H1 (cell line): ENCODE results near the gene LCE3E. TPM values are rescaled to one million over a fixed set of nuclear protein-coding genes. Genes with fewer than 3 reads are reported as not detected.

ENCODE experiments used
- CTCF ChIA-PET: fragments of 300-600 bp; sonication (Branson Sonifier 250); formaldehyde crosslinking; loops from one replicate; lab custom pipeline; 2021; ENCODE audit not compliant: partially characterized antibody; lab: Charles Lee
- POLR2A ChIA-PET: fragments of 300-600 bp; sonication (Branson Sonifier 250); formaldehyde crosslinking; loops from one replicate; lab custom pipeline; 2021; ENCODE audit warnings: inconsistent platforms; ENCODE audit not compliant: partially characterized antibody; lab: Charles Lee
- DNase-seq, 2 experiments: peaks; one replicate each; pipeline versions ENCODE4 v3.0.0 to v3.0.0-alpha.2; 2010 to 2022; ENCODE audit warnings: low spot score in 2 of 2, low read depth in 1 of 2, mixed read lengths in 1 of 2
- FAIRE-seq: peaks from 2 replicates; lab custom pipeline; 2011; peaks lifted over from hg19 to GRCh38; lab: Jason Lieb, UNC
- H2AFZ ChIP-seq: 2 replicates; pipeline ENCODE4 v1.8.1; 2012; ENCODE audit warnings: low read length, inconsistent platforms
- H2AK5ac ChIP-seq: 2 replicates; pipeline ENCODE4 v1.6.1; 2013; ENCODE audit warnings: low read depth, low read length
- H2BK120ac ChIP-seq: replicated peaks from 2 replicates; pipeline ENCODE3; 2013; ENCODE audit warnings: low read depth, low read length, inconsistent platforms
- H2BK12ac ChIP-seq: 2 replicates; pipeline ENCODE4 v1.6.1; 2013; ENCODE audit warnings: low read depth, low read length
- H2BK15ac ChIP-seq: 2 replicates; pipeline ENCODE4 v1.6.1; 2013; ENCODE audit warnings: low read length
- H2BK20ac ChIP-seq: 2 replicates; pipeline ENCODE4 v1.6.1; 2013; ENCODE audit warnings: low read length
- H2BK5ac ChIP-seq: 2 replicates; pipeline ENCODE4 v1.6.1; 2013; ENCODE audit warnings: low read depth, low read length
- H3K14ac ChIP-seq: 2 replicates; pipeline ENCODE4 v1.6.1; 2013; ENCODE audit warnings: inconsistent platforms; ENCODE audit not compliant: insufficient read length
- H3K18ac ChIP-seq: 2 replicates; pipeline ENCODE4 v1.6.1; 2013; ENCODE audit warnings: low read length; ENCODE audit errors: extremely low read depth
- H3K23ac ChIP-seq: 2 replicates; pipeline ENCODE4 v1.6.1; 2013; ENCODE audit warnings: inconsistent platforms; ENCODE audit not compliant: insufficient read length
- H3K23me2 ChIP-seq: 2 replicates; pipeline ENCODE4 v1.6.1; 2013; ENCODE audit warnings: low read depth, low read length
- H3K27ac ChIP-seq: 2 replicates; pipeline ENCODE4 v1.6.1; 2011; ENCODE audit warnings: low read depth, low read length, inconsistent platforms
- H3K27me3 ChIP-seq, 4 experiments: replicated peaks in 1 of 4; 1 replicate in 1 of 4; 2 replicates in 3 of 4; pipeline versions ENCODE4 v1.6.1 to v1.8.1; 2011 to 2013; ENCODE audit warnings: low read length in 3 of 4, mild to moderate bottlenecking in 3 of 4, inconsistent platforms in 2 of 4, mixed read lengths in 2 of 4, moderate library complexity in 1 of 4; ENCODE audit not compliant: control insufficient read depth in 3 of 4, insufficient read depth in 3 of 4; ENCODE audit errors: extremely low read depth in 1 of 4
- H3K36me3 ChIP-seq, 4 experiments: 2 replicates each; pipeline versions ENCODE4 v1.6.1 to v1.8.1; 2011 to 2013; ENCODE audit warnings: mild to moderate bottlenecking in 4 of 4, low read length in 3 of 4, moderate library complexity in 2 of 4, control low read depth in 1 of 4, inconsistent platforms in 1 of 4; ENCODE audit not compliant: insufficient read depth in 4 of 4, control insufficient read depth in 2 of 4
- H3K4ac ChIP-seq: replicated peaks from 2 replicates; pipeline ENCODE3; 2013; ENCODE audit warnings: low read length, low read depth, mixed read lengths, inconsistent platforms; ENCODE audit not compliant: insufficient read length
- H3K4me1 ChIP-seq, 4 experiments: replicated peaks in 1 of 4; 1 replicate in 1 of 4; 2 replicates in 3 of 4; pipeline versions ENCODE4 v1.6.1 to v1.8.1; 2011 to 2013; ENCODE audit warnings: low read length in 3 of 4, inconsistent platforms in 2 of 4, mixed read lengths in 1 of 4; ENCODE audit not compliant: insufficient read depth in 4 of 4, control insufficient read depth in 3 of 4
- H3K4me2 ChIP-seq, 2 experiments: 2 replicates each; pipeline versions ENCODE4 v1.6.1 to v1.8.1; 2011 to 2013; ENCODE audit warnings: low read depth in 2 of 2, low read length in 2 of 2, control low read depth in 1 of 2, inconsistent platforms in 1 of 2, mild to moderate bottlenecking in 1 of 2; ENCODE audit not compliant: insufficient read depth in 1 of 2
- H3K4me3 ChIP-seq, 4 experiments: fragments of 200-600, 300-600 bp in 1 of 4; sonication (generic), shearing (Covaris generic), sonication (Bioruptor Twin) in 1 of 4; 2 replicates each; pipeline versions ENCODE4 v1.5.1 to v1.8.1; 2011 to 2016; ENCODE audit warnings: low read length in 4 of 4, low read depth in 3 of 4, control low read depth in 2 of 4, inconsistent platforms in 2 of 4, mild to moderate bottlenecking in 2 of 4, mixed read lengths in 1 of 4, moderate library complexity in 1 of 4; ENCODE audit not compliant: insufficient read depth in 2 of 4; ENCODE audit errors: extremely low read depth in 1 of 4
- H3K56ac ChIP-seq: replicated peaks from 2 replicates; pipeline ENCODE3; 2013; ENCODE audit warnings: low read depth, mild to moderate bottlenecking, mixed read lengths, low read length, inconsistent platforms; ENCODE audit not compliant: insufficient read length
- H3K79me1 ChIP-seq: 2 replicates; pipeline ENCODE4 v1.6.1; 2013; ENCODE audit warnings: low read depth, low read length, control low read depth
- H3K79me2 ChIP-seq, 2 experiments: 2 replicates each; pipeline versions ENCODE4 v1.6.1 to v1.8.1; 2012 to 2013; ENCODE audit warnings: low read length in 2 of 2, mild to moderate bottlenecking in 2 of 2, inconsistent platforms in 1 of 2; ENCODE audit not compliant: insufficient read depth in 2 of 2, control insufficient read depth in 1 of 2
- H3K9ac ChIP-seq, 4 experiments: replicated peaks in 1 of 4; 1 replicate in 1 of 4; 2 replicates in 3 of 4; pipeline versions ENCODE4 v1.6.1 to v1.8.1; 2011 to 2013; ENCODE audit warnings: low read depth in 3 of 4, low read length in 3 of 4, control low read depth in 2 of 4, mild to moderate bottlenecking in 2 of 4, moderate library complexity in 2 of 4, inconsistent platforms in 1 of 4; ENCODE audit errors: extremely low read depth in 1 of 4
- H3K9me3 ChIP-seq, 2 experiments: 2 replicates each; pipeline versions ENCODE4 v1.6.1 to v1.8.1; 2012 to 2013; ENCODE audit warnings: mild to moderate bottlenecking in 2 of 2, moderate library complexity in 2 of 2, control low read depth in 1 of 2, inconsistent platforms in 1 of 2, low read depth in 1 of 2, low read length in 1 of 2, mixed read lengths in 1 of 2; ENCODE audit not compliant: insufficient read depth in 2 of 2
- H4K20me1 ChIP-seq, 2 experiments: replicated peaks in 1 of 2; 2 replicates each; pipeline versions ENCODE3 to v1.8.1; 2011 to 2013; ENCODE audit warnings: inconsistent platforms in 2 of 2, low read length in 2 of 2, mild to moderate bottlenecking in 1 of 2; ENCODE audit not compliant: insufficient read depth in 2 of 2, control insufficient read depth in 1 of 2
- H4K5ac ChIP-seq: 2 replicates; pipeline ENCODE4 v1.6.1; 2013; ENCODE audit warnings: low read length, low read depth, mixed read lengths, inconsistent platforms; ENCODE audit not compliant: insufficient read length
- H4K8ac ChIP-seq: 2 replicates; pipeline ENCODE4 v1.8.0; 2013; ENCODE audit warnings: mild to moderate bottlenecking, moderate library complexity, low read length, inconsistent platforms; ENCODE audit not compliant: insufficient read depth; ENCODE audit errors: extremely low read depth
- H4K91ac ChIP-seq: replicated peaks from 2 replicates; pipeline ENCODE3; 2013; ENCODE audit warnings: low read length, mixed read lengths, inconsistent platforms; ENCODE audit not compliant: insufficient read length
- ATF3 ChIP-seq: IDR thresholded peaks from 2 replicates; pipeline ENCODE4 v1.6.1; 2011; ENCODE audit warnings: low read depth, mild to moderate bottlenecking, low read length; ENCODE audit not compliant: insufficient read depth
- CEBPB ChIP-seq: IDR thresholded peaks from 2 replicates; pipeline ENCODE4 v1.6.1; 2012; ENCODE audit warnings: low read depth, low read length
- CHD2 ChIP-seq: IDR thresholded peaks from 2 replicates; pipeline ENCODE4 v1.6.1; 2012; ENCODE audit warnings: low read length, improper control_type of control experiment
- HDAC6 ChIP-seq: IDR thresholded peaks from one replicate; pipeline ENCODE4 v1.7.1; 2012; ENCODE audit warnings: low read depth, mild to moderate bottlenecking, inconsistent platforms, low read length, moderate library complexity
- KDM4A ChIP-seq: IDR thresholded peaks from one replicate; pipeline ENCODE4 v1.7.1; 2012; ENCODE audit warnings: low read depth, mild to moderate bottlenecking, moderate library complexity, low read length, inconsistent platforms; ENCODE audit not compliant: severe bottlenecking
- PHF8 ChIP-seq: fragments of 200-600 bp; sonication (generic); conservative IDR thresholded peaks from 2 replicates; pipeline ENCODE4 v1.7.1; 2012; ENCODE audit warnings: low read depth, mild to moderate bottlenecking, inconsistent platforms, low read length, moderate library complexity
- POU5F1 ChIP-seq: IDR thresholded peaks from 2 replicates; pipeline ENCODE4 v1.6.1; 2011; ENCODE audit warnings: low read depth, mild to moderate bottlenecking, low read length, moderate library complexity
- RXRA ChIP-seq: IDR thresholded peaks from 2 replicates; pipeline ENCODE4 v1.6.1; 2011; ENCODE audit warnings: low read depth, mild to moderate bottlenecking, low read length, moderate library complexity; ENCODE audit not compliant: insufficient read depth
- SIX5 ChIP-seq: IDR thresholded peaks from 2 replicates; pipeline ENCODE4 v1.6.1; 2011; ENCODE audit warnings: mild to moderate bottlenecking, low read depth, low read length
- SP2 ChIP-seq: IDR thresholded peaks from 2 replicates; pipeline ENCODE4 v1.6.1; 2012; ENCODE audit warnings: mild to moderate bottlenecking, low read length, inconsistent platforms
- TBP ChIP-seq: IDR thresholded peaks from 2 replicates; pipeline ENCODE4 v1.6.1; 2011; ENCODE audit warnings: low read depth, low read length, improper control_type of control experiment
- TCF12 ChIP-seq: IDR thresholded peaks from 2 replicates; pipeline ENCODE4 v1.6.1; 2011; ENCODE audit warnings: low read depth, mild to moderate bottlenecking, low read length
- ZNF274 ChIP-seq: IDR thresholded peaks from 2 replicates; pipeline ENCODE4 v1.7.0; 2012; ENCODE audit warnings: low read length, borderline replicate concordance; ENCODE audit errors: extremely low read depth
- WGBS, 2 experiments: shearing (Covaris generic) in 1 of 2; methylation state at CpG; one replicate each; pipeline versions ENCODE4 v1.1.6 to v1.1.7; 2013 to 2015; ENCODE audit warnings: low lambda C conversion rate in 2 of 2, mixed read lengths in 2 of 2, inconsistent platforms in 1 of 2, low coverage in 1 of 2, missing lambda C conversion rate in 1 of 2; ENCODE audit not compliant: insufficient replicate concordance in 2 of 2, insufficient coverage in 1 of 2, insufficient read length in 1 of 2; ENCODE audit errors: extremely low coverage in 1 of 2, missing lambda C conversion rate in 1 of 2; 5-methylcytosine and 5-hydroxymethylcytosine counted together
- polyA plus RNA-seq, 7 experiments: library from polyadenylated mRNA; depleted of rRNA in 3 of 7; stranded (reverse) in 5 of 7; unstranded in 2 of 7; fragments of >200 nt in 5 of 7; fragments of 200-250 nt in 2 of 7; gene quantifications; 1 replicate in 5 of 7; 2 replicates in 1 of 7; 4 replicates in 1 of 7; pipeline versions ENCODE4 v1.2.1 to v1.2.3, GENCODE V29; 2011 to 2013; ENCODE audit warnings: missing spikeins in 2 of 7, mixed read lengths in 2 of 7
- total RNA-seq: library from RNA; stranded (reverse); fragmentation: NEBNext Ultra II Directional; extraction: Animal tissue kit (Norgen Biotek cat#: 25700); gene quantifications from 2 replicates; pipeline ENCODE4 v1.2.1, GENCODE V29; 2021

LCE3E gene
- total and polyA plus RNA-seq, 2 of the 8 experiments (the other 6 are each of a cell fraction or from before 2014, with no cell fraction given): not detected

GRCh38 chr1:152535774-152536173 is 30.8 kb downstream of the LCE3E start:
- Histone ChIP-seq H2AFZ (no peak overlapping the region), H4K5ac (no peak overlapping the region), H4K91ac (no peak overlapping the region), H2BK20ac (no peak overlapping the region), H3K4me1 (no peaks in the 10 kb centered on the region), H3K27ac (no peak overlapping the region), H2AK5ac (no peak overlapping the region), H3K9ac (no peak overlapping the region), H3K18ac (no peak overlapping the region), H2BK120ac (no peak overlapping the region), H3K23me2 (no peaks in the 10 kb centered on the region), H2BK15ac (no peak overlapping the region), H3K9me3 (peaks cover 77 to 79% of the 10 kb centered on the region in 2 experiments), H3K27me3 (no peaks in the 10 kb centered on the region), H3K4ac (no peak overlapping the region), H3K36me3 (no peaks in the 10 kb centered on the region), H3K4me2 (no peak overlapping the region), H2BK12ac (no peak overlapping the region), H3K4me3 (no peak overlapping the region), H4K8ac (no peak overlapping the region), H3K79me1 (no peaks in the 10 kb centered on the region), H3K14ac (no peak overlapping the region), H3K56ac (no peak overlapping the region), H3K79me2 (no peaks in the 10 kb centered on the region), H3K23ac (no peak overlapping the region), H4K20me1 (no peaks in the 10 kb centered on the region), H2BK5ac (no peak overlapping the region)
- FAIRE-seq (no peak), DNase-seq (no peak)
- ChIA-PET CTCF (no interaction called here), POLR2A (no interaction called here)
- WGBS, 2 experiments: 68% methylated on average over 3 of the region's 3 CpGs; no CpG with 5 or more reads in 1 of the 2 experiments
- no peak for TF ChIP-seq POU5F1
- TF ChIP-seq SP2: no peak
- TF ChIP-seq ZNF274: no peak
- TF ChIP-seq CHD2: no peak
- no peak for TF ChIP-seq ATF3
- TF ChIP-seq RXRA: no peak
- no peak for TF ChIP-seq PHF8
- no peak for TF ChIP-seq KDM4A
- no peak for TF ChIP-seq CEBPB
- no peak for TF ChIP-seq HDAC6
- no peak for TF ChIP-seq TCF12
- TF ChIP-seq SIX5: no peak
- TF ChIP-seq TBP: no peak
